Bronchial epithelial cell (primary cell): ENCODE results near the gene SEC24D. TPM values are rescaled to one million over a fixed set of nuclear protein-coding genes. Genes with fewer than 3 reads are reported as not detected.
A peak's percentile ranks its signal among the peaks of the same experiment; 100 is the strongest.

ENCODE experiments used
- DNase-seq: peaks from one replicate; pipeline ENCODE4 v3.0.0-alpha.2; 2010; ENCODE audit warnings: low read depth
- FAIRE-seq: peaks from 2 replicates; lab custom pipeline; 2011; peaks lifted over from hg19 to GRCh38; lab: Jason Lieb, UNC
- H3K27me3 ChIP-seq: 2 replicates; pipeline ENCODE4 v1.5.1; 2011; ENCODE audit warnings: low read length; ENCODE audit not compliant: control insufficient read depth, insufficient read depth
- H3K36me3 ChIP-seq: 2 replicates; pipeline ENCODE4 v1.5.1; 2011; ENCODE audit warnings: low read length; ENCODE audit not compliant: control insufficient read depth, insufficient read depth
- H3K4me3 ChIP-seq: 2 replicates; pipeline ENCODE4 v1.5.1; 2011; ENCODE audit warnings: mild to moderate bottlenecking, low read depth, low read length, control low read depth
- CTCF ChIP-seq: IDR thresholded peaks from 2 replicates; pipeline ENCODE4 v1.5.1; 2011; ENCODE audit warnings: mild to moderate bottlenecking, moderate library complexity, low read length, control low read depth, inconsistent platforms; ENCODE audit not compliant: insufficient read depth, severe bottlenecking
- total RNA-seq: library from RNA; depleted of rRNA; stranded (reverse); fragments of >200 nt; gene quantifications from 2 replicates; pipeline ENCODE4 v1.2.1, GENCODE V29; 2014

The SEC24D gene
- total RNA-seq, 1 donor from 2014 or later: 18.4 TPM

- TF ChIP-seq CTCF: no peak
- FAIRE-seq (no peak), DNase-seq (no peak)
- Histone ChIP-seq H3K27me3 (no peaks in the 10 kb centered on the region), H3K4me3 (no peak overlapping the region), H3K36me3 (no peaks in the 10 kb centered on the region)
Measured at GRCh38 chr4:118877797-118878196, 41.9 kb upstream of the SEC24D start.

GRCh38 chr4:118872181-118872580 is 36.3 kb upstream of the SEC24D start:
- FAIRE-seq (no peak), DNase-seq (peak; percentile 47)
- Histone ChIP-seq H3K27me3 (no peaks in the 10 kb centered on the region), H3K4me3 (no peak overlapping the region), H3K36me3 (no peaks in the 10 kb centered on the region)
- TF ChIP-seq CTCF: no peak

DNA sequence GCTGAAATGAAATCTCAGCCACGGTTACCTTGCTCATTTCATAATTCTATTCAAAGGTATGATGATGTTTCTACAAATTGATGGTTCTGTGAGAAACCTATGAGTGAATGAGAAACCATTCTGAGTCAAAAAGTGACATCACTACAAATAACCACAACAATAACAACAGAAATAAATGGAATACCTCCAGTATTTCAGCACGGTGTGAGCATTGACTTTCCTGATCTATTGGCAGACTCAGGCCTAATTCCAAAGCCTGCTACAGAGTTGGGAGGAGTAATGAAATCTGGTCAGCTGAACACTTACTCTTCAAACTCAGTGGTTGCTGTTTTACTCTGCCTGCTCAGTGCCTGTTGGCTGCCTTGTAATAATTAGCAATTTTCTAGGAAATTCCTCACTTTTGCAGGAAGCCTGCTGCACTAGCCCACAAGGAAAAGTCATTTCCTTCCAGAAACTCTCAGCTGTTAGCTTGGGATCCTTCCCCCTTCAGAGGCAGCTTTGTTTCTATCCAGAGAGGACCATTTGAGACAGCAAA is 33.9 kb upstream of the SEC24D start:
- FAIRE-seq: no peak

DNA sequence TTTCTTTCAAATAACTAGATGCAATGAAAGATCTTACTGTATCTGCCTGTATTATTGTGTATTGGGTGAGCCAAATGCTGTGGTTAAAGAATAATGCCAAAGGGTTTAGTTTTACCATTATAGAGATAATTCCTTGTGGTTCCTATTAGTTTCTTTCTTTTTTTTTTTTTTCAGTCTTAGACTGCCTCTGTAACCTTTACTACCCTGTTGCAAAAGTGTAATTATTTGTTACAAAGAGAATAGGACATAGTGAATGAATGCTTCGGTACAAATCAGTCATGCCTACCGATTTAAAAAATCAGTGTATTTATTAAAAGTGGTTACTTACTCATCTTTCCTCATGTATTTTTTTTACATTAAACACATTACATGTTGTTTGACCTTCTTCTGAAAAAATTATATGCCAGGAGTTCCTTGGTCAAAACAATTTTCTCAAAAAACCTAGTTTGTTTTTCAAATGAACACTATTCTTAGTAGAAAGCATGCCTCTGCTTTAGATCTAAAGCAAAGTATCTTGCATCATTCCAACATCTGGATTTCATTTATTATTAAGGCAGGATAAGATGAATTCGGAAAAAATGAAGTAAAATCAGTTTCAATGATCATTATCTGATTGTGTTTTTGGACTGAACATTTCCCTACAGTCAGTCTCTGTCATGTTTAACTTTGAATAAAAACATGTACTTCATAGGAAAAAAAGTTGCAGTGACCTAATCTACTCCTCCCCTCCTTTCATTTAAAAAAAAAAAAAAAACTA is 31.6 kb upstream of the SEC24D start:
- Histone ChIP-seq H3K36me3 (no peaks in the 10 kb centered on the region), H3K27me3 (no peaks in the 10 kb centered on the region), H3K4me3 (no peak overlapping the region)
- DNase-seq: no peak
- FAIRE-seq: no peak
- TF ChIP-seq CTCF: no peak

More for the DNA sequence above, 33.9 kb upstream of the SEC24D start:
- H3K27me3 ChIP-seq: no peaks in the 10 kb centered on the region
- TF ChIP-seq CTCF: no peak
- H3K4me3 ChIP-seq: no peak overlapping the region
- peak; percentile 41 for DNase-seq
- no peaks in the 10 kb centered on the region for H3K36me3 ChIP-seq

DNA sequence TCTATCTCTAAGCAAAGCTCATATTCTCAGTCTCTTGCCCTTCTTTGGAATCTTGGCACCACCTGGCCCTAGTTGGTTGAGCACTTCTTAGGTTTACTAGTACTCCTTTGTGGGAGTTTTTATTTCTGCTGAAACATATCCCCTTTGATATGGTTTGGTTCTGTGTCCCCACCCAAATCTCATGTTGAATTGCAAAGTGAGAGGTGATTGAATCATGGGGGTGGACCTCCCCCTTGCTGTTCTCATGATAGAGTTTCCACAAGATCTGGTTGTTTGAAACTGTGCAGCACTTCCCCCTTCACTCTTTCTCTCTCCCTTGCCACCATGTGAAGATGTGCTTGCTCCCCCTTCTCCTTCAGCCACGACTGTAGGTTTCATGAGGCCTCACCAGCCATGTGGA is 30.5 kb upstream of the SEC24D start:
- no peaks in the 10 kb centered on the region for H3K36me3 ChIP-seq
- H3K27me3 ChIP-seq: no peaks in the 10 kb centered on the region
- DNase-seq: no peak
- FAIRE-seq: no peak
- H3K4me3 ChIP-seq: no peak overlapping the region
- TF ChIP-seq CTCF: no peak
